ENCODE measurements around the gene TTC24. TPM values are rescaled to one million over a fixed set of nuclear protein-coding genes. Genes with fewer than 3 reads are reported as not detected.

TTC24 gene
- total and polyA plus RNA-seq, 10 of the 15 experiments (the other 5 are each of a cell fraction or from before 2014, with no cell fraction given), result 0.05 to 6.4 (median 2.9) TPM; not detected in 1

DNA sequence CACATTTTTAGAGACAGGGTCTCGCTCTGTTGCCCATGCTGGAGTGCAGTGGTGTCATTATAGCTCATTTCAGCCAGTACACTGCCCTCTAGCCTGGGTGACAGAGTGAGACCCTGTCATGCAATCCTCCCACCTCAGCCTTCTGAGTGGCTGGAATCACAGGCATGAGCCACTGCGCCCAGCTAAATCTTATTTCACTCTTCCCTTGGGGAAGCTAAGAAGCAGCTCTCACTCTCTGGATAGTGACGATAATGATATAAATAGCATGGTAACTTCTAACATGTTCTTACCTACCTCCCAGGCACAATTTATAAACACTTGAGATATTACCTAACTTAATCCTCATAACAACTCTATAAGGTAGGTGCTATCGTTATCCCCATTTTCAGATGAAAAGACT is 32.1 kb upstream of the TTC24 start:
- no peaks in the 10 kb centered on the region for H3K4me1 ChIP-seq (ENCODE audit: control insufficient read depth, insufficient read depth, low read length)
- peaks cover 0 to 2% of the 10 kb centered on the region in 2 experiments; a peak in 3 of 4 replicates for H3K36me3 ChIP-seq (ENCODE audit: control insufficient read depth in 2 of 2, insufficient read depth in 2 of 2, low read length in 1 of 2)
- no TSS peak for BruUV-seq (replicated peaks)
- no peak overlapping the region for H3K4me2 ChIP-seq (ENCODE audit: control insufficient read depth, insufficient read depth)
- no peaks in the 10 kb centered on the region for H4K20me1 ChIP-seq (ENCODE audit: control insufficient read depth, insufficient read depth)
- no peak for TF ChIP-seq ASH2L (IDR thresholded peaks at IDR 0.05; ENCODE audit: borderline replicate concordance, low read depth)
- no peak for TF ChIP-seq ZNF217 (IDR thresholded peaks at IDR 0.05)
- TF ChIP-seq, protein P1, sequence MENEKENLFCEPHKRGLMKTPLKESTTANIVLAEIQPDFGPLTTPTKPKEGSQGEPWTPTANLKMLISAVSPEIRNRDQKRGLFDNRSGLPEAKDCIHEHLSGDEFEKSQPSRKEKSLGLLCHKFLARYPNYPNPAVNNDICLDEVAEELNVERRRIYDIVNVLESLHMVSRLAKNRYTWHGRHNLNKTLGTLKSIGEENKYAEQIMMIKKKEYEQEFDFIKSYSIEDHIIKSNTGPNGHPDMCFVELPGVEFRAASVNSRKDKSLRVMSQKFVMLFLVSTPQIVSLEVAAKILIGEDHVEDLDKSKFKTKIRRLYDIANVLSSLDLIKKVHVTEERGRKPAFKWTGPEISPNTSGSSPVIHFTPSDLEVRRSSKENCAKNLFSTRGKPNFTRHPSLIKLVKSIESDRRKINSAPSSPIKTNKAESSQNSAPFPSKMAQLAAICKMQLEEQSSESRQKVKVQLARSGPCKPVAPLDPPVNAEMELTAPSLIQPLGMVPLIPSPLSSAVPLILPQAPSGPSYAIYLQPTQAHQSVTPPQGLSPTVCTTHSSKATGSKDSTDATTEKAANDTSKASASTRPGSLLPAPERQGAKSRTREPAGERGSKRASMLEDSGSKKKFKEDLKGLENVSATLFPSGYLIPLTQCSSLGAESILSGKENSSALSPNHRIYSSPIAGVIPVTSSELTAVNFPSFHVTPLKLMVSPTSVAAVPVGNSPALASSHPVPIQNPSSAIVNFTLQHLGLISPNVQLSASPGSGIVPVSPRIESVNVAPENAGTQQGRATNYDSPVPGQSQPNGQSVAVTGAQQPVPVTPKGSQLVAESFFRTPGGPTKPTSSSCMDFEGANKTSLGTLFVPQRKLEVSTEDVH (IDR thresholded peaks at IDR 0.05; ENCODE audit: low read depth, partially characterized antibody), result no peak
- TF ChIP-seq NRF1 (conservative IDR thresholded peaks at IDR 0.05; ENCODE audit: low read depth, low read length), result no peak
- no peak for TF ChIP-seq GATAD2B (conservative IDR thresholded peaks at IDR 0.05; ENCODE audit: low read depth)
- TF ChIP-seq, protein P2, sequence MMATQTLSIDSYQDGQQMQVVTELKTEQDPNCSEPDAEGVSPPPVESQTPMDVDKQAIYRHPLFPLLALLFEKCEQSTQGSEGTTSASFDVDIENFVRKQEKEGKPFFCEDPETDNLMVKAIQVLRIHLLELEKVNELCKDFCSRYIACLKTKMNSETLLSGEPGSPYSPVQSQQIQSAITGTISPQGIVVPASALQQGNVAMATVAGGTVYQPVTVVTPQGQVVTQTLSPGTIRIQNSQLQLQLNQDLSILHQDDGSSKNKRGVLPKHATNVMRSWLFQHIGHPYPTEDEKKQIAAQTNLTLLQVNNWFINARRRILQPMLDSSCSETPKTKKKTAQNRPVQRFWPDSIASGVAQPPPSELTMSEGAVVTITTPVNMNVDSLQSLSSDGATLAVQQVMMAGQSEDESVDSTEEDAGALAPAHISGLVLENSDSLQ (IDR thresholded peaks at IDR 0.05), result no peak
- TF ChIP-seq EED (IDR thresholded peaks at IDR 0.05; ENCODE audit: low read depth), result no peak
- ChIA-PET CTCF (interaction anchor here (1.1 to 1.6 kb wide), 3 partner anchors 67 to 161 kb away, joined by 3 read pairs; no protein-coding TSS in a partner anchor), POLR2A (interaction anchor here (0.9 kb wide), 1 partner anchor 209 kb away, joined by 5 read pairs; no protein-coding TSS in a partner anchor), SMC1A (ENCODE audit: uncharacterized antibody, unreplicated experiment) (no interaction called here), RAD21 (ENCODE audit: unreplicated experiment) (no interaction called here)
- no peaks in the 10 kb centered on the region for H3K79me2 ChIP-seq (ENCODE audit: control insufficient read depth, insufficient read depth, low read length)
- FAIRE-seq (no peak), DNase-seq (ENCODE audit: low read depth, low spot score) (no peak), ATAC-seq (no peak; the same call in 2 of the 3 replicates)
- H3K4me3 ChIP-seq, result no peak overlapping the region
- no peaks in the 10 kb centered on the region for H3K9me3 ChIP-seq (replicated peaks; ENCODE audit: control insufficient read depth, insufficient read depth, low read length)
- intact Hi-C loops (cut with micrococcal nuclease; ENCODE audit: unreplicated experiment) (no loop called here), in situ Hi-C loops (cut with MboI) (no loop called here)
- no peak overlapping the region for H3K27ac ChIP-seq (ENCODE audit: control insufficient read depth, insufficient read depth)
- H2AFZ ChIP-seq (ENCODE audit: control insufficient read depth, low read depth, low read length), result no peak overlapping the region
- no peak overlapping the region for H3K9ac ChIP-seq (ENCODE audit: control insufficient read depth, insufficient read depth, low read length)
- H3K27me3 ChIP-seq (replicated peaks in 1 of 2; ENCODE audit: control insufficient read depth in 2 of 2, insufficient read depth in 2 of 2, low read length in 1 of 2), result no peaks in the 10 kb centered on the region
- 67% methylated on average over 4 of the region's 4 CpGs for WGBS (ENCODE audit: insufficient coverage, insufficient replicate concordance, low lambda C conversion rate, missing lambda C conversion rate)

Data from GM12878 (cell line).